GM23248 (cell line): ENCODE measurements around the gene P2RX3. TPM values are rescaled to one million over a fixed set of nuclear protein-coding genes. Genes with fewer than 3 reads are reported as not detected.

ENCODE experiments used
- DNase-seq: peaks from one replicate; pipeline ENCODE4 v3.0.0-alpha.2; 2015
- H2AFZ ChIP-seq: fragments of 200-600 bp; sonication (generic); 2 replicates; pipeline ENCODE4 v1.6.1; 2016; ENCODE audit warnings: antibody characterized with exemption
- H3F3A ChIP-seq: fragments of 200-600 bp; sonication (generic); 2 replicates; pipeline ENCODE4 v1.6.1; 2016; ENCODE audit warnings: mild to moderate bottlenecking, antibody characterized with exemption, mixed run types; ENCODE audit not compliant: insufficient read depth
- H3K27ac ChIP-seq: fragments of 200-600 bp; sonication (generic); 2 replicates; pipeline ENCODE4 v1.5.1; 2016; ENCODE audit warnings: mild to moderate bottlenecking
- H3K27me3 ChIP-seq: fragments of 200-600 bp; sonication (generic); replicated peaks from 2 replicates; pipeline ENCODE4 v1.6.1; 2016; ENCODE audit warnings: mild to moderate bottlenecking; ENCODE audit not compliant: insufficient read depth
- H3K36me3 ChIP-seq: fragments of 200-600 bp; sonication (generic); 2 replicates; pipeline ENCODE4 v1.6.1; 2016; ENCODE audit warnings: low read depth, mild to moderate bottlenecking
- H3K4me1 ChIP-seq: fragments of 200-600 bp; sonication (generic); 2 replicates; pipeline ENCODE4 v1.6.1; 2016; ENCODE audit warnings: mild to moderate bottlenecking; ENCODE audit not compliant: insufficient read depth
- H3K4me2 ChIP-seq: fragments of 200-600 bp; sonication (generic); one replicate; pipeline ENCODE4 v1.6.1; 2016; ENCODE audit warnings: mild to moderate bottlenecking; ENCODE audit not compliant: unreplicated experiment
- H3K4me3 ChIP-seq: fragments of 200-600 bp; sonication (generic); 2 replicates; pipeline ENCODE4 v1.5.1; 2016; ENCODE audit warnings: mild to moderate bottlenecking
- H3K79me2 ChIP-seq: fragments of 200-600 bp; sonication (generic); 2 replicates; pipeline ENCODE4 v1.6.1; 2016; ENCODE audit warnings: mild to moderate bottlenecking; ENCODE audit not compliant: insufficient read depth
- H3K9ac ChIP-seq: fragments of 200-600 bp; sonication (generic); 2 replicates; pipeline ENCODE4 v1.6.1; 2016; ENCODE audit warnings: mild to moderate bottlenecking
- H3K9me2 ChIP-seq: fragments of 200-600 bp; sonication (generic); 2 replicates; pipeline ENCODE4 v1.6.1; 2016; ENCODE audit warnings: mixed run types, mild to moderate bottlenecking, moderate library complexity; ENCODE audit not compliant: insufficient read depth
- H3K9me3 ChIP-seq: fragments of 200-600 bp; sonication (generic); one replicate; pipeline ENCODE4 v1.6.1; 2017; ENCODE audit warnings: low read depth
- H4K20me1 ChIP-seq: fragments of 200-600 bp; sonication (generic); 2 replicates; pipeline ENCODE4 v1.6.0; 2016; ENCODE audit not compliant: insufficient read depth
- EZH2 ChIP-seq: fragments of 200-600 bp; sonication (generic); IDR thresholded peaks from 2 replicates; pipeline ENCODE4 v1.6.1; 2018; ENCODE audit warnings: antibody characterized with exemption, mild to moderate bottlenecking; ENCODE audit not compliant: insufficient read depth, poor library complexity, severe bottlenecking
- EZH2phosphoT487 ChIP-seq: fragments of 200-600 bp; sonication (generic); IDR thresholded peaks from 2 replicates; pipeline ENCODE4 v1.6.1; 2018; ENCODE audit warnings: antibody characterized with exemption, moderate library complexity, mild to moderate bottlenecking, low read depth; ENCODE audit not compliant: insufficient read depth
- WGBS, 2 experiments: methylation state at CpG; one replicate each; pipeline ENCODE4 v1.1.6; 2015 to 2017; ENCODE audit warnings: low lambda C conversion rate in 2 of 2, low coverage in 1 of 2; ENCODE audit errors: missing lambda C conversion rate in 2 of 2; 5-methylcytosine and 5-hydroxymethylcytosine counted together
- in situ Hi-C: fragments of 300-500 bp; cut with MboI; formaldehyde crosslinking; loops from 2 replicates; pipeline ENCODE4 v1.15.0; 2020
- polyA plus RNA-seq: library from polyadenylated mRNA; unstranded; fragments of >200 nt; fragmentation: Nextera tagmentation; extraction: Ambion mirVana; gene quantifications from 2 replicates; pipeline ENCODE4 v1.2.1, GENCODE V29; 2016
- total RNA-seq: library from RNA; depleted of rRNA; stranded (reverse); fragments of >200 nt; shearing (Covaris generic); gene quantifications from 2 replicates; pipeline ENCODE4 v1.2.3, GENCODE V29; 2014

P2RX3 gene
- total and polyA plus RNA-seq, 2 experiments from 2014 or later, result 0.10 TPM; not detected in 1

DNA sequence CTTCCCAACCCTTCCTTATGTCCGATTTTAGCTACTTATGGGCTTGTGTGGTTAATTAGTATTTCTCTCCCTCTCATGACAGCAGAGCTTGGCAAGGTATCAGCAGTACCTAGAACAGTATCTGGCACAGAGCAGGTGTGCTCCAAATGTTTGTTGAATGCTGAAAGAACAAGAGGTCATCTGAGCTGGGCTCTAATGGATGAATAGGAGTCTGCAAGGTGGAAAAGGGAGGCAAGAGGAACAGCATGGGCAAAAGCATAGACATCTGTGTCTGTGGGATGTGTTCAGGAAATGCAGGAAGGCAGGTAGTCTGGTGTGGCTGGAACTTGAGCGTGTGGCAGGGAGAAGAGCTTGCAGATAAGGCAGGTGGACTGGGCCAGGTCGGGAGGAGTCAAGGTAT is 23.8 kb downstream of the P2RX3 start:
- Histone ChIP-seq H3K36me3 (no peaks in the 10 kb centered on the region), H3K4me1 (peaks cover 11% of the 10 kb centered on the region), H3K79me2 (no peaks in the 10 kb centered on the region), H3F3A (peaks cover 16% of the 10 kb centered on the region), H3K4me2 (no peak overlapping the region), H2AFZ (no peak overlapping the region), H3K4me3 (no peak overlapping the region), H4K20me1 (no peaks in the 10 kb centered on the region), H3K27me3 (no peaks in the 10 kb centered on the region), H3K9me2 (no peaks in the 10 kb centered on the region), H3K9ac (no peak overlapping the region), H3K27ac (no peak overlapping the region), H3K9me3 (no peaks in the 10 kb centered on the region)
- no peak for TF ChIP-seq EZH2
- in situ Hi-C loops, result no loop called here
- 51 to 52% methylated on average over 3 of the region's 3 CpGs for WGBS, 2 experiments
- DNase-seq, result no peak

DNA sequence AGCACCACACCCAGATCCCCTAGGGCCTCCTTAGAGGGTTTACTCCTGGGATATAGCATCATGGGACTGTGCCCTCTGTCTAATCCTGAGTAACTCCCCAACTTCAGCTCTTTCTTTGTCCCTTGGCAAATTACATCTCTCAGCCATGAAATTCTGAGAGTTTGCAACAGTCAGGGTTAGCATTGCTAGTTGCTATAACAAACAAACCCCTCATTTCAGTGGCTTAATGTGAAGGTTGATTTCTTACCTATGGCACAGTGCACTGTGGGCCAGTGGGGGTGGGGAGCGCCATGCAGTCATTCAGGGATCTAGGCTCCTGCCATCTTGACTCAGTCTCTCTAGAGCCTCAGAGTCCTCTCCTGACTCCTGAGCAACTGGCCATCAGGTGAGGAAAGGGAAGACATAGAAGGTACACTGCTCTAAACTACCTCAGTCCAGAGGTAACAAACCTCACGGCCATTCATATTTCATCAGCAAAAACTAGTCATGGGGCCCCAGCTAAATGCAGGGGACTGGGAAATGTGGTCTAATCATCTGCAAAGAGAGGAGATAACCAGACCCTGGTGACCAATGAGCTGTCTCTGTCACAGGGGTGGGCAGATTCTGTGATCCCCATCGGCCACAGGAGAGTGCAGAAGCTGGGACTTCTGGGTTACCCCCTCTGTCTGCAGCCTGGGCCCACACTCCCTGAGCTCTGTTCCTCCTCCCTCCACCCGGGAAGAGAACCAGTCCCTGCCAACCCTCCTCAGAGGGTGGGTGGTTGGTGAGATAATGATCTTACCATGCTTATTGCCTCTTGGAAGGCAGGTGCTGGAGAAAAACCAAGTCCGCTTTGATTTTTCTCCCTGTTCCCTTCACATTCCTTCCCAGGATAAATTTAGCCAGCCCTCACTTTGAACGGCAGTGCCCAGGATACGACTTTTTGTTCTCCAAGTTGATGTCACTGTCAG is 25.3 kb downstream of the P2RX3 start:
- Histone ChIP-seq H3K4me2 (no peak overlapping the region), H3K9me3 (no peaks in the 10 kb centered on the region), H3K36me3 (no peaks in the 10 kb centered on the region), H3K27ac (no peak overlapping the region), H4K20me1 (no peaks in the 10 kb centered on the region), H3K79me2 (no peaks in the 10 kb centered on the region), H3K4me3 (no peak overlapping the region), H2AFZ (no peak overlapping the region), H3K9ac (no peak overlapping the region), H3K4me1 (no peaks in the 10 kb centered on the region), H3K9me2 (no peaks in the 10 kb centered on the region), H3K27me3 (no peaks in the 10 kb centered on the region), H3F3A (peaks cover 2% of the 10 kb centered on the region)
- no peak for TF ChIP-seq EZH2
- no peak for TF ChIP-seq EZH2phosphoT487
- in situ Hi-C loops, result no loop called here
- DNase-seq, result no peak
- WGBS, 2 experiments, result 41 to 42% methylated on average over 7 of the region's 7 CpGs

- Histone ChIP-seq H3K4me3 (no peak overlapping the region), H3K79me2 (no peaks in the 10 kb centered on the region), H3K4me1 (peaks cover 6% of the 10 kb centered on the region; the same call in 1 of the 2 replicates), H3K36me3 (no peaks in the 10 kb centered on the region), H3K9me2 (no peaks in the 10 kb centered on the region), H3F3A (no peaks in the 10 kb centered on the region), H4K20me1 (no peaks in the 10 kb centered on the region), H3K27ac (no peak overlapping the region), H3K9ac (no peak overlapping the region), H3K4me2 (no peak overlapping the region), H3K27me3 (no peaks in the 10 kb centered on the region), H2AFZ (no peak overlapping the region), H3K9me3 (no peaks in the 10 kb centered on the region)
- TF ChIP-seq EZH2, result no peak
- TF ChIP-seq EZH2phosphoT487, result no peak
- no peak for DNase-seq
- WGBS, 2 experiments, result 77 to 80% methylated on average over 9 of the region's 9 CpGs
- in situ Hi-C loops, result no loop called here
Observed at GRCh38 chr11:57364851-57365660, 26.9 kb downstream of the P2RX3 start.

DNA sequence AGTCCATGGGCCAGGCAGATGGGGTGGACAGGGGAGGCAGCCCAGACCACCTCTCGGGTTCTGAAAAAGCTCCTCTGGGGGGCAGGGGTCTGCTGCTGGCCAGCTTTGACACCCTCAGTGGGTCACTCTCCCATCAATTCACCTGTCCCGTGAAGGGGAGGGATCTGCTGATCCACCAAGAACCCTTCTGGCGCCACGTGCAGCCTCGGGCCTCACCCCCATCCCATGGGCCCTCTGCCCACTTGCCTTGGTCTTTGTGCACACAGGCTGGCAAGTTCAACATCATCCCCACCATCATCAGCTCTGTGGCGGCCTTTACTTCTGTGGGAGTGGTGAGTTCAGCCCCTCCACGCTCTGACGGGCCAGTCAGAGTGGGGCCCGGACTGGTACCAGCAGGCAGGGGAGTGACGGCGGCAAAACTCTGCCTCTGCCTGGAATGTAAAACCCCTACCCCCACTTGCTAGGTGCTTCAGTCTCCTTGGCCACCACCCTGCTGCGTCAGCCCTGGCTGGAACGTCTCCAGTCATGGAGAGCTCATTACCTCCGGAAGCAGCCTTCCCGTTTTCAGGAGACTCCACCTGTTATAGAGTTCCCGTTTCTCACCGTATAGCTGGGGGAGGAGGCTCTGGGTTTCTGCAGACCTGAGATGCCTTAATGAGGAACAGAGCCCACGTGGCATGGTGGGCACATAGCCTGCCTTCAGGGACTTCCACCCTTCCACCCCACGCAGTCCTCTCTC is 30.1 kb downstream of the P2RX3 start:
- no peaks in the 10 kb centered on the region for H3K9me3 ChIP-seq
- WGBS, 2 experiments, result 64 to 70% methylated on average over 19 of the region's 19 CpGs
- H3K36me3 ChIP-seq, result no peaks in the 10 kb centered on the region
- H3K4me3 ChIP-seq, result no peak overlapping the region
- no peak overlapping the region for H3K4me2 ChIP-seq
- DNase-seq, result no peak
- in situ Hi-C loops, result no loop called here
- H2AFZ ChIP-seq, result no peak overlapping the region
- H3K4me1 ChIP-seq, result peaks cover 7% of the 10 kb centered on the region; the same call in 1 of the 2 replicates
- no peak overlapping the region for H3K9ac ChIP-seq
- H3K27ac ChIP-seq, result no peak overlapping the region
- no peaks in the 10 kb centered on the region for H3F3A ChIP-seq
- no peak for TF ChIP-seq EZH2phosphoT487
- no peaks in the 10 kb centered on the region for H3K9me2 ChIP-seq
- no peaks in the 10 kb centered on the region for H3K79me2 ChIP-seq
- H4K20me1 ChIP-seq, result no peaks in the 10 kb centered on the region
- no peaks in the 10 kb centered on the region for H3K27me3 ChIP-seq
